ENCODE measurements around the gene ELF1.
"Not testable (repeated sequence)": the region's sequence is repeated elsewhere in the genome, so short reads cannot be mapped to it uniquely, and the experiment has no call there.

ELF1 gene

DNA sequence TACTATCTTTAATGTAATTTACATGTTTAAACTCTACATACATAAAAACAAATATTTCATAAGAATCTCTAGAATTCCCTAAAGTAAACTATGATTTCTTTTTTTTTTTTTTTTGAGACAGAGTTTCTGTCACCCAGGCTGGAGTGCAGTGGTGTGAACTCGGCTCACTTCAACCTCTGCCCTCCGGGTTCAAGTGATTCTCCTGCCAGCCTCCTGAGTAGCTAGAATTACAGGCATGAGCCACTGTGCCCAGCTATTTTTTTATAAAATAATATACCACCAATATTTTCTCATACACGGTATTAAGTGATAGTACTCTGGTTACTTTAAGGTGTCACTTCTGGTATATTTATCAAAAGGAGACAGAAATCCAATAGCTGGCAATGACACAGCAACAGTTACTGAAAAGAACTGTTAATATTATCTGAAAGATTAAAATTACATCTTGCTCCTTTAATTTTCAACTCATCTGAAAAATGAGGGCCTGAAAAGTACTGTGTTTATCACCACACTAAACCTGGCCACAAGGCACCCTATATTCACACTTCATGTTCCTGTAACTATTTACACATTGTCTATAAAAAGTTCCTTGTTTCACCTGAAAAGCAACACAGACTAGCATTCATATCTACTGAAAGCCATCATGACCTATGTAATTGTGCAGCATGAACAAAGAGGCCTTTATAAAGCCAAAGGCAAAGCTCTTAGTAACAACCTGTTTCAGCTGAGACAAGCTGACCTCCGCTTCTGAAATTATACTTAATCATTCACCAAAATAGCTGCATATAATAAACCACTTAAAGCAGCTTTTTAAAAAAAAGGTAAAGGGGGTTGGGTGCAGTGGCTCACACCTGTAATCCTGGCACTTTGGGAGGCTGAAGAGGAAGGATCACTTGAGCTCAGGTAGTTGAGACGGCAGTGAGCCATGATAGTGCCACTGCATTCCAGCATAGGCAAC lies 123.6 kb downstream of the ELF1 start:
- no peak for DNase-seq (ENCODE audit: low read depth in 2 of 2)

- DNase-seq (ENCODE audit: low read depth in 2 of 2), result not testable (repeated sequence)
Measured at GRCh38 chr13:40893573-40893972, 125.5 kb downstream of the ELF1 start.

DNA sequence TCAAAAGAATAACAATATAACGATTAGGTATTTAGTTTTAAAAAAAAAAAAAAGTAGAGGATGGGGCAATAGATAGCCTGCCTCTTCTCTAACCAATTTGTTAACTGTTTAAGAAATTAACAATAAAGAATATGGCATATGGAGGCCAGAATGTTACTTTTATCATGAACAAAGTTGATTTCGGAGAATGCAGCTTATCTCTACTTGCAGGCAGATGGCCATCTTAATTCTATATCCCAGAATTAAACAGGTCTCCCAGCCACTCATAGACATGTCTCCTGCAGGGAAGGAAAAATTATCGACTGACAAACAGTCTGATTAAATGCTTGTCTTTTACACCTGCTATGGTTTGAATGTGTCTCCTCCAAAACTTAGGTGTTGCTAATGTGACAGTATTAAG lies 133.1 kb downstream of the ELF1 start:
- no peak for DNase-seq (ENCODE audit: low read depth in 2 of 2)

DNA sequence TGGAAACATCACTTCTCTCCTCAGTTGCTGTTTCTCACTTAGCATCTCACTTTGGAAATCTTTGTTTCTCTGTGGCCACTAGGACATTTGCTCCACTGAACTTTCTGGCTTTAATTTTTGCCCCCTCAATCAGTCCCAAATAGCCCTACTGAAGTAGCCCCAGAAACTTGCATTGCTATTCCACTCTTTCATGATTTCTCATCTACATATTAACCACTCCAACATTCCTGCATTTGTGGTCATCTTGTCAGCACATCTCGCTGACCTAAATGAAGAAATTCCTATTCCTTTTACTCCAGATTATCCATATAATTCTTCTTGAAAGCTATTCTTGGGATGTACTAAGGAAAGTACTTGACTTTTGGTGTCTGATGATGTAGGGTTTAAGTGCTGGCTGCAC lies 134.9 kb downstream of the ELF1 start:
- not testable (repeated sequence) for DNase-seq (ENCODE audit: low read depth in 2 of 2)

Measured in stimulated activated CD4-positive, alpha-beta T cell treated with anti-CD3 and anti-CD28 coated beads, Interleukin-4, amount 100 ng/mL, for 48 hours (primary cell).